Heart right ventricle (tissue), 16 donors: ENCODE data around the gene PKDCC. TPM values are rescaled to one million over a fixed set of nuclear protein-coding genes. Genes with fewer than 3 reads are reported as not detected.
A peak's percentile ranks its signal among the peaks of the same experiment; 100 is the strongest.

ENCODE experiments used
- ATAC-seq, 8 donors: fragments of 200-7000 bp; cut with Tn5 transposase; one replicate each; pipeline ENCODE4 v1.9.1; 2020; ENCODE audit warnings: mild to moderate bottlenecking in 8 of 8, moderate library complexity in 8 of 8, moderate number of reproducible peaks in 1 of 8
- DNase-seq, 2 donors: peaks; one replicate each; pipeline ENCODE4 v3.0.0-alpha.2; 2020
- H3K27ac ChIP-seq, 10 donors: fragments of 200-600 bp; sonication (generic) in 2 of 10; one replicate each; pipeline versions ENCODE4 v1.5.0 to v1.8.0; 2020 to 2022; ENCODE audit warnings: mild to moderate bottlenecking in 3 of 10
- H3K27me3 ChIP-seq, 7 donors: fragments of 200-600 bp; one replicate each; pipeline ENCODE4 v1.8.0; 2021 to 2022; ENCODE audit warnings: mild to moderate bottlenecking in 2 of 7
- H3K36me3 ChIP-seq, 9 donors: fragments of 200-600 bp; sonication (generic) in 1 of 9; one replicate each; pipeline versions ENCODE4 v1.5.0 to v1.8.0; 2020 to 2022; ENCODE audit warnings: mild to moderate bottlenecking in 2 of 9
- H3K4me1 ChIP-seq, 9 donors: fragments of 200-600 bp; sonication (generic) in 1 of 9; one replicate each; pipeline versions ENCODE4 v1.5.0 to v1.8.0; 2020 to 2022; ENCODE audit warnings: mild to moderate bottlenecking in 4 of 9
- H3K4me3 ChIP-seq, 10 donors: fragments of 200-600 bp; sonication (generic) in 2 of 10; one replicate each; pipeline versions ENCODE4 v1.5.0 to v1.8.0; 2020 to 2022; ENCODE audit warnings: mild to moderate bottlenecking in 7 of 10, moderate library complexity in 2 of 10
- H3K9me3 ChIP-seq, 11 donors: fragments of 200-600 bp in 10 of 11; sonication (generic) in 2 of 11; one replicate each; pipeline versions ENCODE4 v1.5.0 to v1.8.0; 2013 to 2022; ENCODE audit warnings: mild to moderate bottlenecking in 2 of 11, control low read depth in 1 of 11, moderate library complexity in 1 of 11
- CTCF ChIP-seq, 9 donors: fragments of 200-600 bp; sonication (generic) in 2 of 9; IDR thresholded peaks; one replicate each; pipeline versions ENCODE4 v1.5.0 to v1.8.0; 2021 to 2022; ENCODE audit warnings: antibody characterized with exemption in 9 of 9, mild to moderate bottlenecking in 5 of 9, moderate library complexity in 1 of 9
- WGBS, 2 donors: extraction: QIAGEN DNeasy Blood & Tissue Kit; methylation state at CpG; one replicate each; pipeline ENCODE4 v1.1.7; 2013; ENCODE audit warnings: inconsistent platforms in 1 of 2; 5-methylcytosine and 5-hydroxymethylcytosine counted together
- intact Hi-C, 10 donors: fragments of 100-400 bp; cut with DNase I; formaldehyde crosslinking; loops; one replicate each; pipeline versions ENCODE4 v1.11.1 to v1.14.2; 2022
- polyA plus RNA-seq, 2 donors: library from polyadenylated mRNA; stranded (reverse); fragments of 200-250 nt; gene quantifications; one replicate each; pipeline ENCODE4 v1.2.3, GENCODE V29; 2013
- total RNA-seq, 10 donors: library from RNA; stranded (reverse); fragmentation: NEBNext Ultra II Directional in 3 of 10; extraction: Animal tissue kit (Norgen Biotek cat#: 25700) in 3 of 10; gene quantifications; one replicate each; pipeline versions ENCODE4 v1.2.1 to v1.2.4, GENCODE V29; 2021 to 2023
- donor health status: Arrhythmogenic right ventricular cardiomyopathy.
- donor health status: ischemic (EF 13 %, LVEDD 7.1; RV severe dilation, severe dysfunction).
- donor health status: healthy with polysubstance abuse.
- donor health status: DM: no; HTN: yes; CAD: no.
- donor health status: DM: no; HTN: no; CAD: no.
- donor health status: ischemic (EF 25% LVEDD 6.9; RV normal size, moderate dysfunction).
- donor health status: ischemic (EF 25% LVEDD 5.7; RV mildly dilated, moderate dysfunction).
- donor health status: healthy.
- donor health status: DM: yes; HTN: yes; CAD: no.
- donor health status: Ischemic cardiomyopathy.
- donor health status: ischemic (EF 35%, LVEDD 5.7; RV mildly dilated, moderate dysfunction).
- donor health status: nonischemic (EF 11% LVEDD 7.7; RV severe dilation, severe dysfunction).
- donor health status: DM: yes; HTN: yes; CAD: no.
- donor health status: PGD.
- donor health status: ischemic (EF 29% LVEDD 5.4; RV normal size, mild dysfunction).
- donor health status: nonischemic (EF 23%, LVEDD 6.1; RV moderate dilation, normal function).

The PKDCC gene
- total and polyA plus RNA-seq, 12 donors, result 25.1 to 263 (median 51.4) TPM

- WGBS, 2 donors, result 1 to 2% methylated on average over 53 to 80 of the region's 80 CpGs
- Histone ChIP-seq H3K9me3 (no peaks in the 10 kb centered on the region), H3K27me3 (peaks cover 0 to 36% (median 0%) of the 10 kb centered on the region in 7 donors), H3K36me3 (peaks cover 0 to 9% (median 0%) of the 10 kb centered on the region in 9 donors), H3K27ac (peak overlapping the region; percentile 60 to 94 (median 90)), H3K4me1 (peaks cover 24 to 76% (median 31%) of the 10 kb centered on the region in 9 donors), H3K4me3 (peak overlapping the region; percentile 56 to 98 (median 84))
- DNase-seq, result peak in 1 of 2 donors; percentile 35
- no peak for TF ChIP-seq CTCF (IDR thresholded peaks at IDR 0.05)
- peak in 7 of 8 donors; percentile 1 to 22 (median 10) for ATAC-seq
- intact Hi-C loops, result loop anchor here in 4 of 10 donors (5.0 to 10.0 kb wide), 5 partner anchors 84 to 116 kb away; no protein-coding TSS in a partner anchor
Measured at GRCh38 chr2:42048299-42049220, 739 bp downstream of the PKDCC start.

GRCh38 chr2:42049221-42050009 lies 1.6 kb downstream of the PKDCC start:
- no peak for DNase-seq
- WGBS, 2 donors, result 23 to 36% methylated on average over 11 of the region's 11 CpGs
- H3K27ac ChIP-seq, result peak overlapping the region; percentile 60 to 94 (median 90)
- intact Hi-C loops, result loop anchor here in 7 of 10 donors (5.0 to 10.0 kb wide), 7 partner anchors 85 to 122 kb away; no protein-coding TSS in a partner anchor
- H3K27me3 ChIP-seq, result peaks cover 0 to 36% (median 0%) of the 10 kb centered on the region in 7 donors
- ATAC-seq, result peak in 1 of 8 donors; percentile 3
- H3K4me1 ChIP-seq, result peaks cover 30 to 84% (median 40%) of the 10 kb centered on the region in 9 donors
- H3K4me3 ChIP-seq, result peak overlapping the region; percentile 56 to 98 (median 84)
- H3K36me3 ChIP-seq, result peaks cover 0 to 14% (median 0%) of the 10 kb centered on the region in 9 donors
- H3K9me3 ChIP-seq, result no peaks in the 10 kb centered on the region
- no peak for TF ChIP-seq CTCF (IDR thresholded peaks at IDR 0.05)

GRCh38 chr2:42050010-42050702 lies 2.3 kb downstream of the PKDCC start:
- peak in 1 of 8 donors; percentile 15 for ATAC-seq
- 29 to 37% methylated on average over 14 of the region's 14 CpGs for WGBS, 2 donors
- intact Hi-C loops, result loop anchor here in 5 of 10 donors (5.0 kb wide), 3 partner anchors 103 to 123 kb away; no protein-coding TSS in a partner anchor
- TF ChIP-seq CTCF (IDR thresholded peaks at IDR 0.05), result no peak
- peaks cover 0 to 36% (median 0%) of the 10 kb centered on the region in 7 donors for H3K27me3 ChIP-seq
- H3K4me3 ChIP-seq, result peak overlapping the region; percentile 56 to 98 (median 84)
- H3K36me3 ChIP-seq, result peaks cover 0 to 21% (median 3%) of the 10 kb centered on the region in 9 donors
- H3K27ac ChIP-seq, result peak overlapping the region; percentile 60 to 94 (median 90)
- no peak for DNase-seq
- no peaks in the 10 kb centered on the region for H3K9me3 ChIP-seq
- peaks cover 37 to 88% (median 47%) of the 10 kb centered on the region in 9 donors for H3K4me1 ChIP-seq
